K562 (cell line): ENCODE measurements around the gene GRIA3. TPM values are rescaled to one million over a fixed set of nuclear protein-coding genes. Genes with fewer than 3 reads are reported as not detected.

ENCODE experiments used
- ATAC-seq: fragments of 200-7000 bp; cut with Tn5 transposase; 3 replicates; pipeline ENCODE4 v1.9.1; 2020; ENCODE audit warnings: moderate library complexity
- BruUV-seq: library from RNA; stranded (reverse); fragments of 400-500 nt; replicated peaks from 2 replicates; lab custom pipeline; 2021; lab: Mats Ljungman, UMichigan
- CTCF ChIA-PET: fragments of 300-600 bp; formaldehyde crosslinking; extraction: SDS; loops from one replicate; lab custom pipeline; 2021; ENCODE audit warnings: low intra/inter-chr PET ratio; lab: Yijun Ruan, JAX
- POLR2A ChIA-PET: fragments of 300-600, 350-650 bp; sonication (Branson Sonifier 250); formaldehyde crosslinking; extraction: SDS; loops from one replicate; lab custom pipeline; 2021; ENCODE audit warnings: antibody characterized with exemption, inconsistent platforms; lab: Yijun Ruan, JAX
- DNase-seq, 4 experiments: peaks; one replicate each; pipeline versions ENCODE4 v3.0.0 to v3.0.0-alpha.2; 2011 to 2018; ENCODE audit warnings: low spot score in 3 of 4, mixed read lengths in 3 of 4; ENCODE audit errors: extremely low read depth in 1 of 4
- FAIRE-seq: peaks from 2 replicates; lab custom pipeline; 2011; peaks lifted over from hg19 to GRCh38; lab: Jason Lieb, UNC
- H2AFZ ChIP-seq: 2 replicates; pipeline ENCODE4 v1.6.0; 2011; ENCODE audit warnings: low read depth, low read length, control low read depth, inconsistent platforms
- H3K27ac ChIP-seq: fragments of 200-600 bp; 3 replicates; pipeline ENCODE4 v1.8.0; 2011; ENCODE audit warnings: low read depth, mild to moderate bottlenecking, control low read depth, inconsistent platforms, low read length, moderate library complexity, mixed read lengths; ENCODE audit errors: extremely low read depth
- H3K27me3 ChIP-seq, 2 experiments: fragments of 300-600 bp in 1 of 2; 2 replicates in 1 of 2; 3 replicates in 1 of 2; pipeline versions ENCODE4 v1.6.0 to v1.8.0; 2011; ENCODE audit warnings: inconsistent platforms in 2 of 2, low read length in 2 of 2, mild to moderate bottlenecking in 1 of 2, mixed read lengths in 1 of 2, moderate library complexity in 1 of 2; ENCODE audit not compliant: control insufficient read depth in 2 of 2, insufficient read depth in 2 of 2
- H3K36me3 ChIP-seq: fragments of 300-600 bp; 3 replicates; pipeline ENCODE4 v1.8.0; 2011; ENCODE audit warnings: mild to moderate bottlenecking, low read length, inconsistent platforms; ENCODE audit not compliant: control insufficient read depth, insufficient read depth
- H3K4me1 ChIP-seq, 2 experiments: fragments of 200-600 bp in 1 of 2; replicated peaks in 1 of 2; 2 replicates in 1 of 2; 3 replicates in 1 of 2; pipeline versions ENCODE4 v1.5.1 to v1.8.0; 2011; ENCODE audit warnings: inconsistent platforms in 2 of 2, low read length in 2 of 2, mild to moderate bottlenecking in 1 of 2, mixed read lengths in 1 of 2, moderate library complexity in 1 of 2; ENCODE audit not compliant: control insufficient read depth in 2 of 2, insufficient read depth in 2 of 2
- H3K4me2 ChIP-seq: 2 replicates; pipeline ENCODE4 v1.6.1; 2011; ENCODE audit warnings: low read length, control low read depth, inconsistent platforms, mixed read lengths; ENCODE audit not compliant: insufficient read depth
- H3K4me3 ChIP-seq: fragments of 200-600 bp; sonication (generic), shearing (Covaris generic); 2 replicates; pipeline ENCODE4 v1.5.1; 2016; ENCODE audit warnings: control low read depth, inconsistent platforms
- H3K79me2 ChIP-seq: fragments of 200-600 bp; 3 replicates; pipeline ENCODE4 v1.8.0; 2011; ENCODE audit warnings: low read length, inconsistent platforms; ENCODE audit not compliant: control insufficient read depth, insufficient read depth
- H3K9ac ChIP-seq, 2 experiments: 2 replicates each; pipeline versions ENCODE4 v1.6.0 to v1.6.1; 2011; ENCODE audit warnings: low read depth in 2 of 2, low read length in 2 of 2, control low read depth in 1 of 2, inconsistent platforms in 1 of 2, mild to moderate bottlenecking in 1 of 2, mixed read lengths in 1 of 2; ENCODE audit not compliant: insufficient read depth in 1 of 2
- H3K9me1 ChIP-seq: one replicate; pipeline ENCODE4 v1.6.0; 2011; ENCODE audit warnings: inconsistent platforms, mild to moderate bottlenecking, low read length, moderate library complexity; ENCODE audit not compliant: control insufficient read depth, insufficient read depth
- H3K9me3 ChIP-seq: replicated peaks from 2 replicates; pipeline ENCODE4 v1.5.1; 2011; ENCODE audit warnings: low read depth, low read length, inconsistent platforms; ENCODE audit not compliant: control insufficient read depth, insufficient read depth
- H4K20me1 ChIP-seq: replicated peaks from 2 replicates; pipeline ENCODE4 v1.6.1; 2011; ENCODE audit warnings: low read length, inconsistent platforms, mixed read lengths; ENCODE audit not compliant: control insufficient read depth, insufficient read depth
- AFF4 ChIP-seq: sonication (generic); formaldehyde crosslinking; IDR thresholded peaks from 2 replicates; pipeline ENCODE4 v1.8.0; 2023; ENCODE audit warnings: mild to moderate bottlenecking, missing genetic modification reagents
- DACH1 ChIP-seq: fragments of 450-650 bp; IDR thresholded peaks from 2 replicates; pipeline ENCODE4 v1.6.1; 2018; ENCODE audit not compliant: partially characterized antibody
- NR4A1 ChIP-seq, 2 experiments: fragments of 250-450 bp in 1 of 2; fragments of 450-650 bp in 1 of 2; sonication (Bioruptor Pico) in 1 of 2; IDR thresholded peaks; 2 replicates each; pipeline versions ENCODE4 v1.4.0 to v1.6.1; 2016 to 2020; ENCODE audit warnings: mild to moderate bottlenecking in 2 of 2, missing compliant biosample characterization in 1 of 2, missing genetic modification characterization in 1 of 2, moderate library complexity in 1 of 2
- RFX7 ChIP-seq: fragments of 250-450 bp; sonication (Bioruptor Pico); IDR thresholded peaks from 2 replicates; pipeline ENCODE4 v1.5.1; 2021; ENCODE audit warnings: mild to moderate bottlenecking
- SNIP1 ChIP-seq: fragments of 450-650 bp; IDR thresholded peaks from 2 replicates; pipeline ENCODE4 v1.7.1; 2017; ENCODE audit warnings: low read depth, mild to moderate bottlenecking
- ZBTB49 ChIP-seq: sonication (generic); formaldehyde crosslinking; IDR thresholded peaks from 2 replicates; pipeline ENCODE4 v1.8.0; 2022; ENCODE audit warnings: missing genetic modification reagents, mild to moderate bottlenecking, borderline replicate concordance
- ZBTB9 ChIP-seq: fragments of 450-650 bp; formaldehyde crosslinking; IDR thresholded peaks from 2 replicates; pipeline ENCODE4 v1.4.0; 2020; ENCODE audit warnings: mild to moderate bottlenecking, moderate library complexity
- WGBS: fragments of 100-300 bp; shearing (Covaris generic); methylation state at CpG from one replicate; pipeline ENCODE4 v1.1.6; 2016; ENCODE audit warnings: low coverage, mixed read lengths; ENCODE audit not compliant: insufficient coverage; ENCODE audit errors: missing lambda C conversion rate; 5-methylcytosine and 5-hydroxymethylcytosine counted together
- in situ Hi-C: fragments of 300-500 bp; cut with MboI; formaldehyde crosslinking; loops from 4 replicates; pipeline ENCODE4 v1.15.0; 2018; ENCODE audit warnings: inconsistent platforms, mixed read lengths
- intact Hi-C: fragments of 100-400 bp; cut with micrococcal nuclease; formaldehyde crosslinking; loops from 2 replicates; pipeline ENCODE4 v1.14.2; 2022
- polyA plus RNA-seq, 8 experiments: library from polyadenylated mRNA; depleted of rRNA in 4 of 8; stranded (reverse) in 5 of 8; unstranded in 3 of 8; fragments of >200 nt; fragmentation: Nextera tagmentation in 2 of 8; fragmentation: Illumina TruSeq in 1 of 8; extraction: Ambion mirVana in 2 of 8; extraction: Trizol in 1 of 8; gene quantifications; 2 replicates each; pipeline versions ENCODE4 v1.2.1 to v1.2.3, GENCODE V29; 2011 to 2014; ENCODE audit warnings: inconsistent platforms in 1 of 8, missing spikeins in 1 of 8
- total RNA-seq, 7 experiments: library from RNA; depleted of rRNA in 6 of 7; stranded (reverse); fragments of >200 nt in 6 of 7; fragmentation: Illumina TruSeq in 2 of 7; extraction: Trizol in 2 of 7; gene quantifications; 2 replicates each; pipeline versions ENCODE4 v1.2.1 to v1.2.3, GENCODE V29; 2011 to 2021; ENCODE audit warnings: low replicate concordance in 1 of 7

The GRIA3 gene
- total and polyA plus RNA-seq, 9 of the 15 experiments (the other 6 are each of a cell fraction or from before 2014, with no cell fraction given), result 0.10 TPM; not detected in 8

- FAIRE-seq (no peak), DNase-seq (no peak), ATAC-seq (no peak)
- Histone ChIP-seq H3K27me3 (no peaks in the 10 kb centered on the region), H3K27ac (no peak overlapping the region), H3K9me1 (no peaks in the 10 kb centered on the region), H3K9ac (no peak overlapping the region), H2AFZ (no peak overlapping the region), H3K4me1 (no peaks in the 10 kb centered on the region), H3K79me2 (no peaks in the 10 kb centered on the region), H3K36me3 (no peaks in the 10 kb centered on the region), H3K9me3 (no peaks in the 10 kb centered on the region), H3K4me3 (no peak overlapping the region), H4K20me1 (no peaks in the 10 kb centered on the region), H3K4me2 (no peak overlapping the region)
- in situ Hi-C loops, result no loop called here
- WGBS, result 0% methylated on average over 4 of the region's 4 CpGs
- intact Hi-C loops, result no loop called here
- ChIA-PET CTCF (no interaction called here), POLR2A (no interaction called here)
- TF ChIP-seq SNIP1 (no peak), ZBTB49 (no peak)
- BruUV-seq, result no TSS peak
Observed at GRCh38 chrX:123320622-123321021, 136.5 kb downstream of the GRIA3 start.

- DNase-seq (no peak), ATAC-seq (no peak), FAIRE-seq (no peak)
- H3K9me3 ChIP-seq, result no peaks in the 10 kb centered on the region
- H3K4me1 ChIP-seq, result no peaks in the 10 kb centered on the region
- H3K79me2 ChIP-seq, result no peaks in the 10 kb centered on the region
- H3K36me3 ChIP-seq, result no peaks in the 10 kb centered on the region
- WGBS, result 0% methylated on average over 3 of the region's 3 CpGs
- H3K4me2 ChIP-seq, result no peak overlapping the region
- no peak overlapping the region for H3K4me3 ChIP-seq
- in situ Hi-C loops, result no loop called here
- ChIA-PET POLR2A (no interaction called here), CTCF (no interaction called here)
- H3K27ac ChIP-seq, result no peak overlapping the region
- no TSS peak for BruUV-seq
- no peaks in the 10 kb centered on the region for H3K27me3 ChIP-seq
- no peaks in the 10 kb centered on the region for H3K9me1 ChIP-seq
- H4K20me1 ChIP-seq, result no peaks in the 10 kb centered on the region
- H3K9ac ChIP-seq, result no peak overlapping the region
- no peak overlapping the region for H2AFZ ChIP-seq
- intact Hi-C loops, result no loop called here
- TF ChIP-seq DACH1, result no peak
- no peak for TF ChIP-seq RFX7 (CRISPR knock-in tag)
- no peak for TF ChIP-seq AFF4
- TF ChIP-seq NR4A1 (CRISPR knock-in tag; IDR thresholded peaks at IDR 0.05), result no peak
- no peak for TF ChIP-seq NR4A1 (tag; IDR thresholded peaks at IDR 0.05)
- TF ChIP-seq ZBTB9, result no peak
Observed at GRCh38 chrX:123322536-123322935, 138.5 kb downstream of the GRIA3 start.
